Measurements from ENCODE around the gene PRRT1B. TPM values are rescaled to one million over a fixed set of nuclear protein-coding genes. Genes with fewer than 3 reads are reported as not detected.

The PRRT1B gene
- total and polyA plus RNA-seq, 2 of the 4 experiments (the other 2 are of a cell fraction) = not detected

DNA sequence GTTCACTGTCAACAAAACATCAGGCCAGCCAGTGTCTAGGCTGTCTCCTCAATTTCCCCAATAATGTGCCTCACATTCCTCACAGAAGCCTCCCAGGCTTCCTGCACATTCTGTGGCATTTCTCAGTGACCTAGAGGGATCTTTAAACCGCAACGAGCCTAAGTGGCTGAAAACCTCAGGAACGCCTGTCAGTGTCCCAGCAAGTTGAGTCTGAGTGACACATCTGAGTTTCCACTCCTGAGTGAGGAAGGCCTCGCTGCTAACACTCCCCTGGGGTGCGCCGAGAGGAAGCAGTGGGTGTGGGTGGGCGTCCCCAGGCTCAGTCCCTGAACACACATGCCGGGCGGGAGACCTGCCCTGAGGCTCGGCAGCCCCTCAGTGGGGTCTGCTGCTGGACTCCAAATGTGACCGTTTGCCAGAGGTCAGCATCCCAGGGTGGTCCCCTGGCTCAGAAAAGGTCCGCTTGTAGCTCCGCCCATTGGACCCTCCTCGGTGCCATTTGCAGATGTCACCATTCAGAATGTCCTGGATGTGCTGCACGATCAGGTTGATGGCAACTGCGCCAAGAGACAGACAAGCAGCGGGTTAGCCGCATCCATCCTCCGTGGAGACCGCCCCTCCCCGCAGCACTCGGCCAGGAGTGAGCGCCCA, 20.5 kb upstream of the PRRT1B start:
- DNase-seq (peak; percentile 18), ATAC-seq (ENCODE audit: low read depth) (peak; percentile 51)
- no peaks in the 10 kb centered on the region for H3K9me1 ChIP-seq (ENCODE audit: insufficient read depth, low read length)
- in situ Hi-C loops (cut with MboI; ENCODE audit: low sequenced_read_pairs) (no loop called here), intact Hi-C loops (cut with micrococcal nuclease) (no loop called here), dilution Hi-C loops (cut with HindIII; ENCODE audit: low sequenced_read_pairs, unreplicated experiment) (no loop called here)
- H4K20me1 ChIP-seq (ENCODE audit: insufficient read depth, low read length) = peaks cover 9% of the 10 kb centered on the region; the same call in 1 of the 2 replicates
- H3K23ac ChIP-seq (ENCODE audit: low read depth, low read length) = no peak overlapping the region
- H3K56ac ChIP-seq (ENCODE audit: extremely low read depth, insufficient read depth, low read length) = no peak overlapping the region
- no TSS peak for BruUV-seq (replicated peaks)
- H2BK15ac ChIP-seq (ENCODE audit: low read depth, low read length) = no peak overlapping the region
- TF ChIP-seq BHLHE40 (IDR thresholded peaks at IDR 0.05; ENCODE audit: low read depth, low read length) (no peak), POLR2A (IDR thresholded peaks at IDR 0.05; ENCODE audit: low read depth, low read length) (no peak), SMC3 (IDR thresholded peaks at IDR 0.05; ENCODE audit: low read depth, low read length) (no peak), MXI1 (IDR thresholded peaks at IDR 0.05; ENCODE audit: borderline replicate concordance, low read depth, low read length) (no peak)
- TF ChIP-seq, protein P1, sequence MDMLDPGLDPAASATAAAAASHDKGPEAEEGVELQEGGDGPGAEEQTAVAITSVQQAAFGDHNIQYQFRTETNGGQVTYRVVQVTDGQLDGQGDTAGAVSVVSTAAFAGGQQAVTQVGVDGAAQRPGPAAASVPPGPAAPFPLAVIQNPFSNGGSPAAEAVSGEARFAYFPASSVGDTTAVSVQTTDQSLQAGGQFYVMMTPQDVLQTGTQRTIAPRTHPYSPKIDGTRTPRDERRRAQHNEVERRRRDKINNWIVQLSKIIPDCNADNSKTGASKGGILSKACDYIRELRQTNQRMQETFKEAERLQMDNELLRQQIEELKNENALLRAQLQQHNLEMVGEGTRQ (IDR thresholded peaks at IDR 0.05; ENCODE audit: low read depth, low read length) = no peak
- H2BK20ac ChIP-seq (ENCODE audit: low read depth, low read length) = no peak overlapping the region
- peaks cover 4 to 12% of the 10 kb centered on the region in 2 experiments; a peak in 3 of 4 replicates for H3K79me1 ChIP-seq (ENCODE audit: low read depth in 1 of 2, low read length in 2 of 2)
- peaks cover 74% of the 10 kb centered on the region for H3K36me3 ChIP-seq (ENCODE audit: control insufficient read depth, insufficient read depth, low read length)
- H4K5ac ChIP-seq (ENCODE audit: low read depth, low read length) = no peak overlapping the region
- H3K4me3 ChIP-seq (ENCODE audit: insufficient read depth, low read depth, low read length) = no peak overlapping the region
- H3K4me2 ChIP-seq (ENCODE audit: low read depth, low read length) = no peak overlapping the region
- H3K4me1 ChIP-seq (ENCODE audit: control insufficient read depth, insufficient read depth, low read length) = no peaks in the 10 kb centered on the region
- POLR2A ChIA-PET (ENCODE audit: unreplicated experiment) = no interaction called here
- no peak overlapping the region for H3K27ac ChIP-seq (ENCODE audit: insufficient read depth, low read length)
- CTCF ChIA-PET = no interaction called here
- no peak overlapping the region for H4K8ac ChIP-seq (ENCODE audit: low read depth in 2 of 2, low read length in 2 of 2)
- 88% methylated on average over 11 of the region's 23 CpGs; no CpG with 5 or more reads in 1 of the 2 experiments for WGBS, 2 experiments (ENCODE audit: extremely low coverage in 2 of 2, insufficient read length in 1 of 2)
- no peak overlapping the region for H4K91ac ChIP-seq (ENCODE audit: insufficient read depth, low read depth, low read length)
- no peak overlapping the region for H2BK5ac ChIP-seq (ENCODE audit: low read depth, low read length, poor library complexity, severe bottlenecking)
- no peak overlapping the region for H2AK5ac ChIP-seq (ENCODE audit: low read depth, low read length)
- no peaks in the 10 kb centered on the region for H3K9me3 ChIP-seq (ENCODE audit: control insufficient read depth, insufficient read depth, low read length)
- H2AFZ ChIP-seq (replicated peaks; ENCODE audit: low read length, poor library complexity) = no peak overlapping the region
- H3K18ac ChIP-seq (ENCODE audit: low read depth, low read length) = no peak overlapping the region
- no peaks in the 10 kb centered on the region for H3K27me3 ChIP-seq (ENCODE audit: control insufficient read depth, insufficient read depth, low read length)
- H3K14ac ChIP-seq (replicated peaks; ENCODE audit: low read depth, low read length) = no peak overlapping the region
- H3K9ac ChIP-seq (ENCODE audit: low read depth, low read length) = no peak overlapping the region
- no peak overlapping the region for H3K4ac ChIP-seq (ENCODE audit: low read depth, low read length)
- no peak overlapping the region for H2BK120ac ChIP-seq (ENCODE audit: low read depth, low read length)
- H2AK9ac ChIP-seq (replicated peaks; ENCODE audit: low read depth, low read length, poor library complexity) = peak overlapping the region; percentile 73

Measured in IMR-90 (cell line).